Measurements from ENCODE around the gene CTAGE8. TPM values are rescaled to one million over a fixed set of nuclear protein-coding genes. Genes with fewer than 3 reads are reported as not detected.
"Not testable (repeated sequence)": the region's sequence is repeated elsewhere in the genome, so short reads cannot be mapped to it uniquely, and the experiment has no call there.

Gene CTAGE8
- total RNA-seq, 1 experiment from 2014 or later: 5.7 TPM

DNA sequence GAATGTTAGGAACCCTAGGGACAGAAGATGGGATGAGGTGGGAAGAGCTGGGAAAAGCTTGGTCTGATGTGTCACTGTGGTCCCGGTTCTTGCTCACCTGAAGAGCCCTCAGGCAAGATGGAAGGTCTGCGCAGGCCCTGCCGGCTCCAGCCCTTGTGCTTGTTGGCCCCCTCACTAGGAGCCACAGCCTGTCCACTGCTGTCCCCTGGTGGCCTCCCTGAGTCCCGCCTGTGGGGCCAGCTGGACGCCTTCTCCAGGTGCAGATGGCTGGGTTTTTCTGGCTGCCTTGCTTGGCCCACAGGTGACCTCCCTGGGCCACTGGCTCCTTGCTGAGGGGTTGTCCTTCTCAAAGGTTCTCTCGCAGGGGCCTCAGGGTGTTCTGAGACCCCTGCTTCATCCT, 14.6 kb upstream of the CTAGE8 start:
- H3K27me3 Mint-ChIP-seq (ENCODE audit: insufficient read depth, unreplicated experiment); H3K27ac Mint-ChIP-seq (ENCODE audit: unreplicated experiment); POLR2A ChIA-PET; H3K9me3 ChIP-seq; H3K4me1 ChIP-seq; H3K4me3 ChIP-seq (ENCODE audit: low read depth, low read length); intact Hi-C loops (cut with micrococcal nuclease; ENCODE audit: unreplicated experiment); CTCF ChIA-PET; DNase-seq; BruUV-seq (replicated peaks); H3K9me3 Mint-ChIP-seq (ENCODE audit: unreplicated experiment); H3K36me3 Mint-ChIP-seq (ENCODE audit: insufficient read depth, unreplicated experiment); H3K4me3 Mint-ChIP-seq (ENCODE audit: unreplicated experiment); H3K36me3 ChIP-seq (ENCODE audit: control insufficient read depth, insufficient read depth, low read length); H3K27me3 ChIP-seq (replicated peaks; ENCODE audit: control insufficient read depth, insufficient read depth, low read length); H3K4me1 Mint-ChIP-seq (ENCODE audit: low read depth, unreplicated experiment): not testable (repeated sequence)

DNA sequence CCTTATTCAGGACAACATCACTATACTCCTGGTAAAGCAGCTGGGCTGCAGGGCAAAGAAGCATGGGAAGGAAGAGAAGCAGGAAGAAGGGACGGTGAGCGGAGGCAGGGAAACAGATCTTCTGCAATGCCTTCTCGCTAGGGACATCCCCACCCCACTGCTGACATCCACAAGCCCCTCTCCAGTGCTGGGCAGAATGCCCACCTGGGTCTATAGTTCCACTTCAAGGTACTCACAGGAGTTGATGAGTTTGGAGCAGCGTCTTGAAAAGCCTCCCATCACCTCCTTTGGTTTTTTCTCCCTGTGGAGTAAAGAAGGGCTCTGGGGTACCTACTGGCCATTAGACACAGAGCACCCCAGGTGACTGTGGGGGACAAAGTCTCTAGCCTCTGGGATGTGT, 13.4 kb upstream of the CTAGE8 start:
- H3K36me3 Mint-ChIP-seq (ENCODE audit: insufficient read depth, unreplicated experiment); H3K4me3 Mint-ChIP-seq (ENCODE audit: unreplicated experiment); H3K4me1 ChIP-seq; POLR2A ChIA-PET; H3K4me3 ChIP-seq (ENCODE audit: low read depth, low read length); DNase-seq; CTCF ChIA-PET; H3K9me3 ChIP-seq; H3K27ac Mint-ChIP-seq (ENCODE audit: unreplicated experiment); H3K27me3 ChIP-seq (replicated peaks; ENCODE audit: control insufficient read depth, insufficient read depth, low read length); H3K36me3 ChIP-seq (ENCODE audit: control insufficient read depth, insufficient read depth, low read length); BruUV-seq (replicated peaks); H3K9me3 Mint-ChIP-seq (ENCODE audit: unreplicated experiment); H3K27me3 Mint-ChIP-seq (ENCODE audit: insufficient read depth, unreplicated experiment); intact Hi-C loops (cut with micrococcal nuclease; ENCODE audit: unreplicated experiment); H3K4me1 Mint-ChIP-seq (ENCODE audit: low read depth, unreplicated experiment): not testable (repeated sequence)

GRCh38 chr7:144281981-144282380, 12.9 kb upstream of the CTAGE8 start:
- BruUV-seq (replicated peaks); H3K4me1 ChIP-seq; H3K4me3 ChIP-seq (ENCODE audit: low read depth, low read length); POLR2A ChIA-PET; H3K27me3 ChIP-seq (replicated peaks; ENCODE audit: control insufficient read depth, insufficient read depth, low read length); intact Hi-C loops (cut with micrococcal nuclease; ENCODE audit: unreplicated experiment); H3K36me3 ChIP-seq (ENCODE audit: control insufficient read depth, insufficient read depth, low read length); CTCF ChIA-PET; H3K4me3 Mint-ChIP-seq (ENCODE audit: unreplicated experiment); H3K4me1 Mint-ChIP-seq (ENCODE audit: low read depth, unreplicated experiment); DNase-seq; H3K9me3 Mint-ChIP-seq (ENCODE audit: unreplicated experiment); H3K9me3 ChIP-seq; H3K36me3 Mint-ChIP-seq (ENCODE audit: insufficient read depth, unreplicated experiment); H3K27me3 Mint-ChIP-seq (ENCODE audit: insufficient read depth, unreplicated experiment); H3K27ac Mint-ChIP-seq (ENCODE audit: unreplicated experiment): not testable (repeated sequence)

DNA sequence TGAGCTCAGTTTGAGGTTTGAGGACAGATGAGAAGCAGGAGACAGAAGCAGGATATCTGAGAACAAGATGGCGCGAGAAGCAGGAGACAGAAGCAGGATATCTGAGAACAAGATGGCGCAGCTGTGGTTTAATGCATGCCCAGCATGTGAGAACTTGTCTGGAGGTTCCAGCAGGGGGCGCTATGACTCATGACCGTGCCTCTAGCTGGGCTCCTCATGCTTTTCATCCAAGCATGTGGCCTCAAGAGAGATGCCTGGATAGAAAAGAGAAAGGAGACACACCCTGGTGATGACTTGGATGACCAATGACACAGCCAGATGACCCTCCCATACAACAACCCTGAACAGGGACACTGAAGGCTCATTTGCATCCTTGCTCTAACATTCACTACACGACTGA, 10.9 kb upstream of the CTAGE8 start:
- intact Hi-C loops (cut with micrococcal nuclease; ENCODE audit: unreplicated experiment): not testable (repeated sequence)

GRCh38 chr7:144275281-144275680, 6.2 kb upstream of the CTAGE8 start:
- DNase-seq; intact Hi-C loops (cut with micrococcal nuclease; ENCODE audit: unreplicated experiment); H3K27ac Mint-ChIP-seq (ENCODE audit: unreplicated experiment); H3K27me3 ChIP-seq (replicated peaks; ENCODE audit: control insufficient read depth, insufficient read depth, low read length); POLR2A ChIA-PET; BruUV-seq (replicated peaks); H3K36me3 ChIP-seq (ENCODE audit: control insufficient read depth, insufficient read depth, low read length); CTCF ChIA-PET; H3K9me3 Mint-ChIP-seq (ENCODE audit: unreplicated experiment); H3K9me3 ChIP-seq; H3K27me3 Mint-ChIP-seq (ENCODE audit: insufficient read depth, unreplicated experiment); H3K4me1 Mint-ChIP-seq (ENCODE audit: low read depth, unreplicated experiment); H3K4me3 Mint-ChIP-seq (ENCODE audit: unreplicated experiment); H3K36me3 Mint-ChIP-seq (ENCODE audit: insufficient read depth, unreplicated experiment); H3K4me1 ChIP-seq; H3K4me3 ChIP-seq (ENCODE audit: low read depth, low read length): not testable (repeated sequence)

More for the DNA sequence above, 10.9 kb upstream of the CTAGE8 start:
- H3K27ac Mint-ChIP-seq (ENCODE audit: unreplicated experiment); H3K27me3 Mint-ChIP-seq (ENCODE audit: insufficient read depth, unreplicated experiment); H3K4me3 ChIP-seq (ENCODE audit: low read depth, low read length); CTCF ChIA-PET; H3K9me3 Mint-ChIP-seq (ENCODE audit: unreplicated experiment); H3K4me3 Mint-ChIP-seq (ENCODE audit: unreplicated experiment); BruUV-seq (replicated peaks); H3K4me1 ChIP-seq; POLR2A ChIA-PET; H3K4me1 Mint-ChIP-seq (ENCODE audit: low read depth, unreplicated experiment); H3K9me3 ChIP-seq; H3K36me3 Mint-ChIP-seq (ENCODE audit: insufficient read depth, unreplicated experiment); DNase-seq; H3K27me3 ChIP-seq (replicated peaks; ENCODE audit: control insufficient read depth, insufficient read depth, low read length); H3K36me3 ChIP-seq (ENCODE audit: control insufficient read depth, insufficient read depth, low read length): not testable (repeated sequence)

GRCh38 chr7:144264692-144265091, 4.4 kb downstream of the CTAGE8 start, which contains the start of gene OR2A7:
Gene OR2A7 (minus strand): TSS chr7:144264792. CDS start chr7:144259628, 5,164 bp downstream.
- H3K36me3 Mint-ChIP-seq (ENCODE audit: insufficient read depth, unreplicated experiment); CTCF ChIA-PET; H3K27me3 Mint-ChIP-seq (ENCODE audit: insufficient read depth, unreplicated experiment); H3K4me1 ChIP-seq; H3K4me3 Mint-ChIP-seq (ENCODE audit: unreplicated experiment); H3K36me3 ChIP-seq (ENCODE audit: control insufficient read depth, insufficient read depth, low read length); H3K9me3 ChIP-seq; POLR2A ChIA-PET; H3K27me3 ChIP-seq (replicated peaks; ENCODE audit: control insufficient read depth, insufficient read depth, low read length); DNase-seq; H3K4me3 ChIP-seq (ENCODE audit: low read depth, low read length); H3K27ac Mint-ChIP-seq (ENCODE audit: unreplicated experiment); H3K4me1 Mint-ChIP-seq (ENCODE audit: low read depth, unreplicated experiment); intact Hi-C loops (cut with micrococcal nuclease; ENCODE audit: unreplicated experiment); BruUV-seq (replicated peaks); H3K9me3 Mint-ChIP-seq (ENCODE audit: unreplicated experiment): not testable (repeated sequence)

- H3K4me1 Mint-ChIP-seq (ENCODE audit: low read depth, unreplicated experiment); H3K9me3 Mint-ChIP-seq (ENCODE audit: unreplicated experiment); H3K4me3 ChIP-seq (ENCODE audit: low read depth, low read length); H3K36me3 Mint-ChIP-seq (ENCODE audit: insufficient read depth, unreplicated experiment); H3K27me3 Mint-ChIP-seq (ENCODE audit: insufficient read depth, unreplicated experiment); H3K27ac Mint-ChIP-seq (ENCODE audit: unreplicated experiment); H3K9me3 ChIP-seq; H3K4me3 Mint-ChIP-seq (ENCODE audit: unreplicated experiment); intact Hi-C loops (cut with micrococcal nuclease; ENCODE audit: unreplicated experiment); H3K27me3 ChIP-seq (replicated peaks; ENCODE audit: control insufficient read depth, insufficient read depth, low read length); POLR2A ChIA-PET; H3K36me3 ChIP-seq (ENCODE audit: control insufficient read depth, insufficient read depth, low read length); DNase-seq; CTCF ChIA-PET; BruUV-seq (replicated peaks); H3K4me1 ChIP-seq: not testable (repeated sequence)
These were observed 7.0 kb downstream of the CTAGE8 start for GRCh38 chr7:144262128-144262527.

Measured in Caco-2 (cell line).